NCI-H2171 treated with DMSO at 0.1 percent for 48 hours (cell line): ENCODE data around the gene PLOD1.
A peak's percentile ranks its signal among the peaks of the same experiment; 100 is the strongest.

Source experiments
- DNase-seq: peaks from one replicate; lab custom pipeline; 2025; lab: John Stamatoyannopoulos, UW

PLOD1 gene

GRCh38 chr1:11978301-11978700 is 43.8 kb downstream of the PLOD1 start:
- no peak for DNase-seq

GRCh38 chr1:11979028-11979850 is 44.7 kb downstream of the PLOD1 start:
- DNase-seq = no peak

GRCh38 chr1:11979851-11980675 is 45.5 kb downstream of the PLOD1 start, which contains the start of gene MFN2:
MFN2 (plus strand) TSS chr1:11980444; CDS start chr1:11989169, 8,725 bp downstream.
- DNase-seq = peak; percentile 97

GRCh38 chr1:11980676-11980972 is 46.1 kb downstream of the PLOD1 start:
- no peak for DNase-seq

- DNase-seq = no peak
These were observed 47.0 kb downstream of the PLOD1 start for GRCh38 chr1:11981378-11982009.

GRCh38 chr1:11982010-11982392 is 47.5 kb downstream of the PLOD1 start:
- no peak for DNase-seq

- no peak for DNase-seq
These were observed 49.6 kb downstream of the PLOD1 start for GRCh38 chr1:11984121-11984520.

- no peak for DNase-seq
These were observed 50.1 kb downstream of the PLOD1 start for GRCh38 chr1:11984576-11984975.

- no peak for DNase-seq
These were observed 50.7 kb downstream of the PLOD1 start for GRCh38 chr1:11985171-11985570.

GRCh38 chr1:11985851-11986250 is 51.3 kb downstream of the PLOD1 start:
- no peak for DNase-seq

GRCh38 chr1:11989669-11990068 is 55.2 kb downstream of the PLOD1 start:
- DNase-seq = no peak

GRCh38 chr1:11990303-11991032 is 56.0 kb downstream of the PLOD1 start:
- no peak for DNase-seq

GRCh38 chr1:11991969-11992676 is 57.6 kb downstream of the PLOD1 start:
- DNase-seq = no peak

- DNase-seq = no peak
These were observed 62.7 kb downstream of the PLOD1 start for GRCh38 chr1:11997081-11997850.

- DNase-seq = no peak
These were observed 64.1 kb downstream of the PLOD1 start for GRCh38 chr1:11998636-11999035.

GRCh38 chr1:11999236-11999635 is 64.7 kb downstream of the PLOD1 start:
- no peak for DNase-seq

- peak; percentile 16 for DNase-seq
These were observed 66.9 kb downstream of the PLOD1 start for GRCh38 chr1:12001249-12001917.

GRCh38 chr1:12001996-12002493 is 67.5 kb downstream of the PLOD1 start:
- no peak for DNase-seq

- DNase-seq = no peak
These were observed 69.2 kb downstream of the PLOD1 start for GRCh38 chr1:12003762-12004161.
